ENCODE results near the gene FOSB. TPM values are rescaled to one million over a fixed set of nuclear protein-coding genes. Genes with fewer than 3 reads are reported as not detected.
A peak's percentile ranks its signal among the peaks of the same experiment; 100 is the strongest.

FOSB gene
- 1 to 10 TPM in 3 of 4 donors, under 1 TPM in 1; 0.32 to 9.4 (median 1.7) TPM for total RNA-seq
- 1 to 10 TPM in 1 of 3 donors, under 1 TPM in 2; 0.41 to 5.4 (median 0.65) TPM for polyA plus RNA-seq
- long read RNA-seq, donor 1, partial matches to known transcripts = 0 of 1 reads
- long read RNA-seq, donor 1, other reads (novel, unspliced or antisense) = 0 of 1 reads
- long read RNA-seq, donor 2, partial matches to known transcripts = 0 of 1 reads
- long read RNA-seq, donor 2, other reads (novel, unspliced or antisense) = 1 of 1 reads

- ATAC-seq = peak; percentile 69 to 77 (median 72)
- no peak for TF ChIP-seq CTCF (IDR thresholded peaks at IDR 0.05)
- Histone ChIP-seq H3K4me3 (peak within 1 kb of the TSS; percentile 86), H3K27ac (peak within 1 kb of the TSS; percentile 88), H3K36me3 (ENCODE audit: insufficient read depth in 1 of 2, low read depth in 1 of 2) (no peaks in the 10 kb centered on the region), H3K4me1 (peaks cover 13% of the 10 kb centered on the region), H3K9me3 (no peaks in the 10 kb centered on the region), H3K27me3 (ENCODE audit: insufficient read depth in 3 of 3, low read length in 2 of 3) (no peaks in the 10 kb centered on the region)
- intact Hi-C loops (cut with DNase I) = no loop called here
- peak; percentile 94 to 97 for DNase-seq
- WGBS, 3 donors = 0 to 1% (median 1%) methylated on average over 55 to 56 of the region's 56 CpGs
These were observed at the start of gene FOSB for GRCh38 chr19:45467456-45468158. Gene FOSB, plus strand, starts transcription at chr19:45467996. Its CDS starts 591 bp downstream, at chr19:45468587.

GRCh38 chr19:45418802-45419201 lies 49.0 kb upstream of the FOSB start:
- H3K36me3 ChIP-seq (ENCODE audit: insufficient read depth in 1 of 2, low read depth in 1 of 2) = peaks cover 8 to 70% of the 10 kb centered on the region in 2 donors
- no peak for DNase-seq
- no peak overlapping the region for H3K27ac ChIP-seq
- H3K4me3 ChIP-seq = no peak overlapping the region
- intact Hi-C loops (cut with DNase I) = no loop called here
- no peak for TF ChIP-seq CTCF (IDR thresholded peaks at IDR 0.05)
- H3K4me1 ChIP-seq = peaks cover 9% of the 10 kb centered on the region
- 68 to 83% (median 76%) methylated on average over 9 of the region's 9 CpGs for WGBS, 3 donors
- H3K9me3 ChIP-seq = no peaks in the 10 kb centered on the region
- ATAC-seq = no peak
- no peaks in the 10 kb centered on the region for H3K27me3 ChIP-seq (ENCODE audit: insufficient read depth in 3 of 3, low read length in 2 of 3)

DNA sequence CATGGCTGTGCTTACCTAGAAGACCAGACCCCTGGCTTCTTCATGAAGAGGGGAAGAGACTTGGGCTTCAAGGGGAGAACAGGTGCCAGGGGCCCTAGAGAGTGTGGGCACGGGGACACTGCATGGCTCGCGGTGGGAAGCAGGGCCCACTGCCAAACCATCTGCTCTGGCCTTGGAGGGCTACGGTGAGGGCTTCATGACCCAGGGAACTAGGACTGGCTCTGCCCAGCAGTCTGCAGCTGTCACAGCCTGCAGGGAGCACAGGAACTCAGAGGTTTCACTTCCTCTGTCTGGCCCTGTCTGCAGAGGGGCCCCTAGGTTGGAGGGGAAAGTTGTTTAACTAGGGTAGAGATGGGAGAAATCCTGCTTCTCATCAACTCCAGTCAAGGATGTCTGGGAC lies 48.4 kb upstream of the FOSB start:
- Histone ChIP-seq H3K27me3 (ENCODE audit: insufficient read depth in 3 of 3, low read length in 2 of 3) (no peaks in the 10 kb centered on the region), H3K9me3 (no peaks in the 10 kb centered on the region), H3K4me3 (no peak overlapping the region), H3K36me3 (ENCODE audit: insufficient read depth in 1 of 2, low read depth in 1 of 2) (peaks cover 6 to 64% of the 10 kb centered on the region in 2 donors), H3K4me1 (peaks cover 14% of the 10 kb centered on the region), H3K27ac (no peak overlapping the region)
- DNase-seq = no peak
- 9 to 27% (median 20%) methylated on average over 4 of the region's 4 CpGs for WGBS, 3 donors
- intact Hi-C loops (cut with DNase I) = no loop called here
- TF ChIP-seq CTCF (IDR thresholded peaks at IDR 0.05) = no peak
- no peak for ATAC-seq

DNA sequence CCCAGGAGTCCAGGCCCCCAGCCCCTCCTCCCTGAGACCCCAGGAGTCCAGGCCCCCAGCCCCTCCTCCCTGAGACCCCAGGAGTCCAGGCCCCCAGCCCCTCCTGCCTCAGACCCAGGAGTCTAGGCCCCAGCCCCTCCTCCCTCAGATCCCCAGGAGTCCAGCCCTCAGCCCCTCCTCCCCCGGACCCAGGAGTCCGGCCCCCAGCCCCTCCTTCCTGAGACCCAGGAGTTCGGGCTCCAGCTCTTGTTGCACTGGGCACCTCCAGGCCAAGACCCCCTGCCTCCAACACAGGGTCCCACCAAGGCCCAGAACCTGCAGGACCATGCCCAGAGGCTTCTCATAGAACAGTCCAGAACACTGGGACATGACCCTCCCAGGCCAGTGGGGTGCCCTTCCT lies 47.9 kb upstream of the FOSB start:
- intact Hi-C loops (cut with DNase I) = no loop called here
- Histone ChIP-seq H3K36me3 (ENCODE audit: insufficient read depth in 1 of 2, low read depth in 1 of 2) (peaks cover 6 to 59% of the 10 kb centered on the region in 2 donors), H3K27me3 (ENCODE audit: insufficient read depth in 3 of 3, low read length in 2 of 3) (no peaks in the 10 kb centered on the region), H3K9me3 (no peaks in the 10 kb centered on the region), H3K27ac (no peak overlapping the region), H3K4me3 (no peak overlapping the region), H3K4me1 (peaks cover 19% of the 10 kb centered on the region)
- no peak for DNase-seq
- TF ChIP-seq CTCF (IDR thresholded peaks at IDR 0.05) = no peak
- no peak for ATAC-seq
- 38 to 49% (median 48%) methylated on average over 3 of the region's 3 CpGs for WGBS, 3 donors

Measured in psoas muscle (tissue), 8 donors.